NCI-H2107 treated with DMSO at 0.1 percent for 48 hours (cell line): Measurements from ENCODE around the gene ACTBL2.
A peak's percentile ranks its signal among the peaks of the same experiment; 100 is the strongest.

Experiments used
- DNase-seq: peaks from one replicate; lab custom pipeline; 2025; ENCODE audit not compliant: unreplicated experiment; lab: John Stamatoyannopoulos, UW

The ACTBL2 gene

DNA sequence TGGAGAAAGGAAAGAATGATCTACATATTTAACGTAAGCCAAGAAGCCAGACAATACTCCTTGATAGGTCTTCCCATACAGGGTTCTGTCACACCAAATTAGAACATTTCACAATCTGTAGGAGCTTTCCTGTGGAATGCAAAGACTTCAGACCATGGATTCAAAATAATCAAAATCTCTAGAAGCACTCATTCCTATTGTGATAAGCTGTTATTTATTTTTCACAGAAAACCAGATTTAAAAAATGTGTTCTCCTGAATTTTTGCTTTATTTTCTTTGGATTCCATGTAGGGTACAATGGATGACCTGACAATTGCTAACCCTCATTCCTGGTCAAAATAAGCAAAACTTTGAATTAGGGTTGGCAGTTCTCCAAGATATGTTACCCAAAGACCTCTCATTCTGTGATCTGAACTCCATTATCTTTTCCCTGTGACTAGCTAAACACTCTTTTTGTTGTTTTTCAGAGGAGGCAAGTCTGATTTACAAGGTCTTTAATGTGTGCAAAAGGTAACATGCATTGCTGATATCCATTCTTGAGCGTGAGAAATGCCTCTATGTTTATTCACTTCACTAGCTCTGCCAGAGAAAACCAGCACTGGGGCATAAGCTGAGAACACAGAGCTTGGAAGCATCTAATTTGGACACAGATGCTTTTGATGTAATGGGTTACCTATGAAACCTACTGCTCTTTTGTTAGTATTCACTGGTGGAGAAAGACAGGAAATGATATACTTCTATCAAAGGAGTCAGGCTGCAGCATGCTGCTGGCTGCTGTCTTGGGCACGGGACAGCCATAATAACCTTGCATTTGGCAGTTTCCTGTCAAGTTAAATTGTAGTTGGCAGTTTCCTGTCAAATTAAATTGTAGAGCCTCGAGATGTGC lies 31.4 kb downstream of the ACTBL2 start:
- DNase-seq: no peak

DNA sequence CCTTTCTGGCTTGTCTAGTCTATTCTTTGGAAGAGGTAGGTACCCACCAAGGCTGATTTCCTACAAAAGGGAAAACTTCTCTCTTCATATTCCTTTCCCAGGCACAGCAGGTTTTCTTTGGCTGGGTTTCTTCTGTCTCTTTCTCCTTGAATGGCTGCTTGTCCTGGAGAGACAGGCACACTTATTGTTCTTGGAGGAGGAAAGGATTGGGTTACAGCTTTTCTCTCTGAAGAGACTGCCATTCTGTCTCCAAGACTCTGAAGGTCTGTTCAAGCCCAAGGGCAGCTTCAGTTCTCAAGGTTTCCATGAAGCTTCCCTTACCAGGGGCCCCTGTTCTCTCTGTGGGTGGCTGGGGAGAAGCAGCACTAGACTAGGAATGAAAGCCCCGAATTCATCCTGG lies 33.9 kb downstream of the ACTBL2 start:
- no peak for DNase-seq

DNA sequence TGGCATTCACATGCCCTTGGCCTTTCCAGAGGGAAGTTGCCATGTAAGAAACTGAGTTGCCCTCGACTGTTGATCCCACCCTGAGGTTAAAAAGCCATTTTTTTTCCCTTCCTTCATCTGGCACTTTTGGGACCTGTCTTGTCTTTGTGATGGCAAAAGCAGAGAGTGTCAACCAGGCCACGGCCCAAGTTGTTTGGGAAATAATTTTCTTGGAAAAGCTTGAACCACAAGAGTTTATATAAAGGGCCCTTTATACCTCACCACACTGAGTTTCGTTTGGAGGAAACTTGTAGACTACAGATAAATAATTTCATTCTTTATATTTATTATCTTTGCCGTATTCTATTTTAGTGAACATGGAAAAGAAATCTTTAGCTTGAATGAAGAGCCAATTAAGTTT lies 34.3 kb downstream of the ACTBL2 start:
- DNase-seq: no peak

DNA sequence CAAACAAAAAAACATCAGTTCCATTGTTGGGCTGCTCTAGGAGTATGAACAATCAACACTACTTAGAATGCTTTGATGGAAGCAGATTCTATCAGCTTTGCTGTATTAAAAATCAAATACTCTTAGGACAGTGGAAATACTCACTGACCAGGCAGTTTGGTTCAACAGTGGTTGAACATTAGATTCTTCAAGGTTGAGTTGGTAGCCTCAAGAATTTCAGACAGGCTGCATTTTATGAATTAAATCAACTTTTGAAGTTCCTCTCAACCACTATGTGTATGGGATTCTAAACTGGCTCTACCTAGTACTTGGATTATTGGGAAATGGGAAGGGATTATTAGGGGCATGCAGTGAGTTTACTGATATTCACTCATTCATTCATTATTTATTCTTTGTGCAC lies 35.0 kb downstream of the ACTBL2 start:
- DNase-seq: no peak

DNA sequence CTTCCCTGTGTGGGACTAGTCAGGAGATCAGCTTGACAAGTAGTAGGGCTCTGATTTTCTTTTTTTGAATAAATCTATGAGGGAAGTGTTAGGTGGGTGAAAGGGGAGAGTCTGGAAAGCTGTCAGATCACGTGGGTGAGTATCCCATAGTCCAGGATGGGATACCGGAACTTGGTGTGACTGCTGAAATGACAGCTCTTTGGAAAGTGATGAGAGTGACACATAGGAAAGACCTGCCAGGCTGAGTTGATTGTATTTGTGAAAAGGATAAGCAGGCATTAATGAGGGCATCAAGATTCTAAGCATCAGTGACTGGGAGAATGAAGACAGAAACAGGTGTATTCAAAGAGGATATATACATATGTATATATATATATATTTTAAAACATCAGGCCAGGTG lies 35.6 kb downstream of the ACTBL2 start:
- DNase-seq: no peak

DNA sequence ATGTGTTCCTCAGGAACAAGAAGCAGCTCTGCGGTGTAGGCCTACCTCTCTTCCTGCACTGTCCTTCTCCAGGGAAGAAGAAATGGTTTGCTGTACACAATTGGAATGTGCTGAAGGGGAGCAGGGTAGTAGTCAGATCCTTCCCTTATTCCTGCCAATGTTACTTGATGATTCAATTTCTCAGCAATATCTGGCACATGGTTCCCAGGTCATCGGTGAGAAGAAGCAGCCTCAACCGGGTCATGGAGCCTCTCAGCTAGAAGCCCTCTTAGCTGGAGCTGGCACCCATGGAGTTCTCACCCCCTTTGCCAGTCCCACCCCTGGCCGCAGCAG lies 36.9 kb downstream of the ACTBL2 start:
- no peak for DNase-seq

DNA sequence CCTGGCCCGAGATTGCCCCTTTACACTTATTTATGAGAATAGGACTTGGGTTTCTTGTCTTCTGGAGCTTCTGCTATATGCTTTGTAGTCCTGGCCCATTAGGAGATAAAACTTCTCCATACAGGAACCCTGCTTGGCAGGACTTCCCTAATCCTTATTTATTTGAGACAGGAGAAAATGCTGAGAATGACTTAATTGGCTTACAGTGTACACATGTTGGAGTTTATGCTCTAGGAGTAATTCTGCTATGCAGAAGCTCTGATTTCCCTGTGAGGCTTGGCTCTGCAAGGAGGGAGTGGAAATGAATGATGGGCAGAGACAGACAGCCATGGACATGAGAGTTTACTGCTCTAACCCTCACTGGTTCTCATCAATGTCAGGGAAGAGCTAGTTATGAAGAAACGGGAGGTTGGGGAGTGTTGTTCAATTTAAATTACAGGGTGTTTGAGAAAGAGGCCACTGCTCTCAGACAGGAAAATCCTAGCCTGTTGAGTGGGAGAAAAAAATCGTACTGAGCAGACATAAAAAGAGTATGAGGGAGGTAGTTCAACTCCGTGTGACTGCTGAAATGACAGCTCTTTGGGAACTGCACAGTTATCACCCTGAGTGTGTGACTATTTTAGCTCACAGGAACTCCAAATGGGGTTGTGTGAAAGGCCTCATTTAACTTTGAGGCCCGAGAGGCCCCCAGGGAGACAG lies 37.5 kb downstream of the ACTBL2 start:
- DNase-seq: no peak

DNA sequence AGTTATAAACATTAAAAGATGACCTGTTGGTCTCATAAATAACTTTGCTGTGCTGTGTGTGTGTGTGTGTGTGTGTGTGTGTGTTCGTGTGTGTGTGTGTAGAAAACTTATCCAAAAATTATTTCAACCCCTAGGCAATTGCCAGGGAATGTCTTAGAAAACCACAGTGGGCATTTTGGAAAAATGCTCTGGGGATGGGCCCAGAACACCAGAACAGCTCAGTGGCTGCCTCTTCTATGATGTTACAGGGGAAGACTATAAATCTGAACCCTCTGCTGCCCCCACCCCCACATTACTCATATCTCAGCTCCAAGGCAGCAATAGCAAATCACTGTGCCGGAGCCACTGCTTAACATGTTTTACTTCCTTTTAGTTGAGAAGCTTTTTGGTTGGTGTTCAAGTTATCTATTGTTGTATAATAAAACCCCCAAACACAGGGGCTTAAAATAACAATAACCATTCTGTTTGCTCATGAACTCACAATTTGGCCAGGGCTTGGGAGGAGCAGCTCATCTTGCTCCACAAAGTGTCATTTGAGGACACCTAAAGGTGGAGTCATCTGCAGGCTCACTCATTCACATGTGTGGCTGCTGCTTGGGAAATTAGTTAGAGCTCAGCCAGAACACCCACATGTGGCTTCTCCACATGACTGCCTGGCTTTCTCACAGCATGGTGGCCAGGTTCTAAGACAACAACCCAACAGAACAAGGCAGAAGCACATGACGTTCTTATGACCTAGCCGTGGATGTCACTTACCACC lies 40.4 kb downstream of the ACTBL2 start:
- no peak for DNase-seq

DNA sequence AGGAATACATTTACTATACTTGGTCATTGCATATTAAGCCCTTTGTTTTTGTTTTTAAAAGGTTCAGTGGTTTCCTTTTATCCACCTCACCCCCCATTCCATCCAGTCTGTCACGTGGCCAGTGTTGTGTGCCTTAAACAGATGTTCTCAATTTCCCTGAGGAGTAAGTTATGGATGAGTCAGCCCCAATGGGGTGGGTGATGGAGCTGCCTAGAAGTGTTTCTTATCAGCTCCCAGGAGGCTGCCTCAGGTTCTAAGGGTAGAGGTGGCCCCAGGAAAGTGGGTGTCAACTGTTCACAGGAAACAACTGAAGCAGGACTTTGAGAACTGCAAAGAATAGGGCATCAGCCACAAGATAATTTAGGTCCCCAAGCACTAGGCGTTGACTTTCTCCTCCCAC lies 41.1 kb downstream of the ACTBL2 start:
- peak; percentile 14 for DNase-seq

DNA sequence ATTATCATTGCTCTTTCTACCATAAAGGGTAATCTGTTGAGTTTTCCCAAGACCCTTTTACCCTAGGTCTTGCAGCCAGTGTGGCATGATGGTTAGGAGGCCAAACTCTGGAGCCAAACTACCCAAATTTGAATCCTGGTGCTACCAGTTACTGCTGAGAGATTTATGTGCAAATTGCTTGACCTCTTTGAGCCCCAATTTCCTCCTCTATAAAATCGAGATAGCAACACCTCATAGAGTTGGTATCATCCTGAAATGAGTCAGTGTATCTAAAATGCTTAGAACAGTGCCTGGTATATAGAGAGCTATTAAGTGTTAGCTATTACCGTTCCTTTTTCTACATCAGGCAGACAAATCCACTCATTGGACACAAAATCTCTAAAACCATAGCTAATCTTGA lies 43.0 kb downstream of the ACTBL2 start:
- DNase-seq: no peak

DNA sequence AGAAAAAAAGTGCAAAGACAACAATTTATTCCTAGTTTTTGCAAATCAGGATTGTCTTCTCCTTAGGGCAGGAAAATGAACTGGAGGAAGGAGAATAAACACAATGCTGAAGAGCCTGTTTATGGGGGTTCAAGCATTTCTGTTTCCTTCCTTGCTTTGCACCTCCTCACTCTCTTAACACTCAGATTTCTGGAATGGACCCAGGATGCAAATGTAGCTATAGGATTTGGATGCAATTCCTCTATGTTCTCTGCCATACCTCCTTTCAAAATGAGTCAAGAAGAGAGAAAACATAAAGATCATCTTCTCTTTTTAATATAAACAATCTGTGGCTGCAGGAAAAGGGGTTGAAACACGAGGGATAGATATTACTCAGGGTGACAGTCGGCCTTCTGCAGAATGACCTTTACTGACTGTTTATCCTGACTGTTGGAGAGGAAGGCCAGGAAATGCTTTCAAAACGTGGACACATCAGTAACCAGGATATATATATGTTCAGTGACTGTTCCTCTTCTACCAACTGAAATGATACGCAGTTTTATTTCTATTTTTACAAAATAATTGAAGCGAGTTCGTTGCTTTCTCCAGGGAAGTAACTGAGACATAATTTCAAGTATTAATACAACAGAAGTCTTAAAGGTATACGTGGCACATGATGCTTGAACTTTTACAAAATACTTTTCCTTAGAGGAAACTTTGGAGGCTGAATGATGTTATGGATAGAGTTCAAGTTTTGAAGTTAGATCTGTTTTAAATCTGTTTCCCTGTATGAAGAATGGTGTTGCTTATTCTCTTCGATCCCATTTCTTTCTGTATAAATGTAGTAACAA lies 44.4 kb downstream of the ACTBL2 start:
- no peak for DNase-seq

DNA sequence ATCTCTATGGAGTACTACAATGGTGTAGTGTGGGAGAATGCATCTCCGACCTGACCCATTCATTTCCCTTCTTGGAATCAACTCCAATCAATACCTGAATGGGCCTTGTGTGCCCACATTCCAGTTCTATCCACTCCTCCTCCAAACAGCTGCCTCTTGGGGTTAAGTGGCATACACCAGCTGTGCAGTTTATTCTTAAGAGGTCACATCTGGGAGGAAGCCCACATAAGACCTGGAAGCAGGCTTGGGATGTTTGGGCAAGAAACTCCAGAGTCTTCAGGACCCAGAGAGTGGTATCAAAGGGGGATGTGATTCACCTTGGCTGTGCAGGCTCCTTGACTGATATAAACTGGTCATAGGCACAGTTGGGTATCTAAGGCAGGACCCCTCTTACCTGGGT lies 46.0 kb downstream of the ACTBL2 start:
- no peak for DNase-seq

DNA sequence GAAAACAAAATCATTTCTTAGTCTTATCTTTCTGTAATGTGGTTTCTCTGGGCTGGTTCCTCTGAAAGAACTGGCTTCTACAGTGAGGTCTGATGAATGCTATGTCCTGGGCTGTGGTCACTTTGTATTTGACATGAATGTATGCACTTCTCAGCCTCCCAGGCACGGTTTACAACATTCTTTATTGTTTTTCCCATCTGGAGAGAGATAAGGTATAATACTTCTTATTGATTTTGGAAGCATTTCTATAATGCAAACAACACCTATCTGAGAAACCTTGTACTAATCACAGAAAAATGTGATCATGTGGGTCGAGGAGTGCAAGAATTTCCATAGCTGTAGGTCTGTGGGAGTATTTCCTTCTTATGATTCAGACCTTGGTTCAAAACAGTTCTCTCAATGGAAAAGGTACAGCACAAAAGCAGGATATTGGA lies 46.9 kb downstream of the ACTBL2 start:
- no peak for DNase-seq

DNA sequence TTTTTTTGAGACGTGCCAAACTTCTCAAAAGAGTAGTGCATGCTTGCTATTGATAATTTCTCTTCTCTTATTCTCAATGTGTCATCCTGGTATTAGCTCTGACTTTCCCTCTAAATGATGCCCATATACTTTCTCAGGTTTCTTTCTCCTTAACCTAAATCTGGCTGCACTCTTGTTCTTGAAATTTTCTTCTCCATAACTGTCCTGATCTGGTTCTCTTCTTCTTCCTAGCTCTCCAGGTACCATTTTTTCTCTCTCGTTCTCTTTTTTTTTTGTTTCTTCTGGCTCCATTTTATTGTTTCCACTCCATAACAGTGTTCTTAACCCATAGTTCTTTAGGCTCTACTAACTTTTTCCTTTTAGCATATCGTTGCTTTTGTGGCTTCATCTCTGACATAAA lies 47.9 kb downstream of the ACTBL2 start:
- no peak for DNase-seq

DNA sequence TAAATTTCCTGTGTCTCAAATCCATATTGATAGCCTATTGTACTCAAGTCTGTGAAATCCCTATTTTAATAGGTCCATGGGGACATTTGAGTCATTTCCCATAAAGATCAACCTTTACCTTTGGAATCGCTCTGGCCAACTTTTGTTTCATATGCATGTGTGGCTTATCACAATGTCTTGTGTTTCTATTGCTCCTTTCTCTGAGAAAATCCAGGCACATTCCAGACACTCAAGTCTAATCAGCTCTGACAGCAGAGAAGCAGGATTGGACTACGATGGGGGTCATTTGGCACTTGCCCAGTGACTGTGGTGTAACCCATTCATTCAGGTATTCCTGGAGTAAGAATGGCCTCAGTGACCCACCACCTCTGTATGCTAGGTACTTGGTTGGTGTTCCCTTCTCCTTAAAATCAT lies 48.4 kb downstream of the ACTBL2 start:
- no peak for DNase-seq

DNA sequence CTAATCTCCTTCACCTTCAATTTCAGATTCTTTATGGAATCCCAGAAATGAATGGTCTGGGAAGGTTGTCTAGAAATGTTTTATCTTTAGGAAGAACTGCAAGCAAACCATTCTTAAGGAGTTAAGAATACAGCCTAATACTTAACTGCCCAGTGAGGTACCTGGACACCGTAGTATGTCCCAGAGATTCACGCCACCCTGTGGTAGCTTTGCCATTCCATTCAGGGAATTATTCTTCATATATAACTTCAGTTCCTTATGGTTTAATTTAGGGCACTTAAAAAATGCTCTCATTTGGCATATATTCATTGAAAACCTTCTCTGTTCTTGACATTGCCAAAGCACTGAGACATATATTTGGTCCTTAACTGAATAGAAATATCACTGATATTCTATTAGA lies 49.7 kb downstream of the ACTBL2 start:
- no peak for DNase-seq

DNA sequence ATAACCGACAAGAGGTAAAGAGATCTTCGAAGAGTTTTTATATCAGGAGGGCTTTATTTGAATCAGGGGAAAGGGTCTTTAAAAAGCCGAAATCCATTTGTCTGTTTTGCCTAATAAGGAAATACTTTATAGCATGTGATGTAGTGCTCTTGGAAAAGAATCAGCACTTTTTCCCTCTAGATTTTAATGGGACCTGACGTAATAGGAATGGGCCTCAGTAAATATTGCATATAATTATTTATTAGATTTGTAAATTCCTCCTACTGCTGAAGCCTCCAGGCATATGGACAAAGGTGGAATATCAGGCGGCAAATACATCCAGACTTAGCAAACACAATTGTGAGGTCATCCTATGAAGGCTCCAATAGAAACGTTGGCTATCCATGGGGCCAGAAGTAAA lies 50.9 kb downstream of the ACTBL2 start:
- no peak for DNase-seq
